HepG2 (cell line): ENCODE results near the gene DTNB. TPM values are rescaled to one million over a fixed set of nuclear protein-coding genes. Genes with fewer than 3 reads are reported as not detected.

Source experiments
- GFI1 ChIP-seq: sonication (generic); formaldehyde crosslinking; IDR thresholded peaks from 2 replicates; pipeline ENCODE4 v1.5.0; 2020; ENCODE audit warnings: missing genetic modification reagents, mild to moderate bottlenecking, borderline replicate concordance
- HDAC2 ChIP-seq: sonication (generic); formaldehyde crosslinking; IDR thresholded peaks from 2 replicates; pipeline ENCODE4 v1.4.0; 2020; ENCODE audit warnings: missing genetic modification reagents
- HOXA3 ChIP-seq: sonication (generic); formaldehyde crosslinking; IDR thresholded peaks from 2 replicates; pipeline ENCODE4 v1.5.0; 2020; ENCODE audit warnings: missing genetic modification reagents
- IRF9 ChIP-seq: sonication (generic); formaldehyde crosslinking; IDR thresholded peaks from 2 replicates; pipeline ENCODE4 v1.8.0; 2022; ENCODE audit warnings: missing genetic modification reagents, mild to moderate bottlenecking, borderline replicate concordance
- JUN ChIP-seq: sonication (generic); formaldehyde crosslinking; IDR thresholded peaks from 2 replicates; pipeline ENCODE4 v1.4.0; 2020; ENCODE audit warnings: mild to moderate bottlenecking, missing genetic modification reagents
- MAX ChIP-seq: IDR thresholded peaks from 2 replicates; pipeline ENCODE4 v1.6.1; 2012; ENCODE audit warnings: inconsistent platforms
- MED1 ChIP-seq: sonication (generic); formaldehyde crosslinking; IDR thresholded peaks from 2 replicates; pipeline ENCODE4 v1.4.0; 2020; ENCODE audit warnings: missing genetic modification reagents
- MTA1 ChIP-seq: sonication (generic); formaldehyde crosslinking; IDR thresholded peaks from 2 replicates; pipeline ENCODE4 v1.4.0; 2020; ENCODE audit warnings: missing genetic modification reagents, mild to moderate bottlenecking, borderline replicate concordance
- RCOR2 ChIP-seq: IDR thresholded peaks from 2 replicates; pipeline ENCODE4 v1.6.1; 2016; ENCODE audit warnings: missing biosample characterization, missing genetic modification reagents
- RXRB ChIP-seq: IDR thresholded peaks from 2 replicates; pipeline ENCODE4 v1.6.1; 2016; ENCODE audit warnings: borderline replicate concordance, missing genetic modification reagents, missing compliant biosample characterization
- SP5 ChIP-seq: IDR thresholded peaks from 2 replicates; pipeline ENCODE4 v1.6.1; 2016; ENCODE audit warnings: low read depth, borderline replicate concordance
- TBL1XR1 ChIP-seq: fragments of 150-350 bp; IDR thresholded peaks from 2 replicates; pipeline ENCODE4 v1.6.1; 2014; ENCODE audit warnings: borderline replicate concordance, low read length; ENCODE audit not compliant: partially characterized antibody
- TERF1 ChIP-seq: sonication (generic); formaldehyde crosslinking; IDR thresholded peaks from 2 replicates; pipeline ENCODE4 v1.8.0; 2022; ENCODE audit warnings: mild to moderate bottlenecking, missing genetic modification reagents, moderate library complexity
- THAP11 ChIP-seq: IDR thresholded peaks from 2 replicates; pipeline ENCODE4 v1.6.1; 2016; ENCODE audit warnings: missing biosample characterization, missing genetic modification reagents
- ZBTB43 ChIP-seq: sonication (generic); formaldehyde crosslinking; conservative IDR thresholded peaks from 2 replicates; pipeline ENCODE4 v1.4.0; 2020; ENCODE audit warnings: missing genetic modification reagents
- ZHX1 ChIP-seq: sonication (generic); formaldehyde crosslinking; IDR thresholded peaks from 2 replicates; pipeline ENCODE4 v1.8.1; 2022; ENCODE audit warnings: low read depth, mild to moderate bottlenecking, missing genetic modification reagents
- ZNF230 ChIP-seq: sonication (generic); formaldehyde crosslinking; IDR thresholded peaks from 2 replicates; pipeline ENCODE4 v1.4.0; 2020; ENCODE audit warnings: mild to moderate bottlenecking, missing genetic modification reagents
- ZNF275 ChIP-seq: sonication (generic); formaldehyde crosslinking; IDR thresholded peaks from 2 replicates; pipeline ENCODE4 v1.8.0; 2022; ENCODE audit warnings: missing genetic modification reagents, mild to moderate bottlenecking, inconsistent platforms, borderline replicate concordance
- ZNF432 ChIP-seq: sonication (generic); formaldehyde crosslinking; IDR thresholded peaks from 2 replicates; pipeline ENCODE4 v1.5.0; 2020; ENCODE audit warnings: missing genetic modification reagents, mild to moderate bottlenecking, borderline replicate concordance
- ZNF580 ChIP-seq: IDR thresholded peaks from 2 replicates; pipeline ENCODE4 v1.6.1; 2016; ENCODE audit warnings: low read depth, borderline replicate concordance
- polyA plus RNA-seq, 8 experiments: library from polyadenylated mRNA; depleted of rRNA in 3 of 8; stranded (reverse) in 7 of 8; unstranded in 1 of 8; fragments of >200 nt; fragmentation: Illumina TruSeq in 4 of 8; extraction: Trizol in 4 of 8; gene quantifications; 2 replicates each; pipeline versions ENCODE4 v1.2.1 to v1.2.3, GENCODE V29; 2011 to 2016; ENCODE audit warnings: low read depth in 4 of 8, missing spikeins in 1 of 8, mixed read lengths in 1 of 8; ENCODE audit not compliant: insufficient read depth in 1 of 8
- total RNA-seq, 5 experiments: library from RNA; depleted of rRNA; stranded (reverse); fragments of >200 nt; fragmentation: Illumina TruSeq; extraction: Trizol; gene quantifications; 2 replicates each; pipeline ENCODE4 v1.2.3, GENCODE V29; 2016; ENCODE audit warnings: low read depth in 1 of 5

The DTNB gene
- total and polyA plus RNA-seq, 2 of the 13 experiments (the other 11 are each of a cell fraction or from before 2014, with no cell fraction given), result 14.4 to 23.9 TPM

GRCh38 chr2:25692737-25693445, 19.5 kb upstream of the DTNB start (continued):
- no peak for TF ChIP-seq TERF1 (CRISPR knock-in tag)
- TF ChIP-seq ZNF230 (CRISPR knock-in tag), result peak; percentile 53; the same call in 1 of the 2 replicates
- peak; percentile 73; the same call in 1 of the 2 replicates for TF ChIP-seq RCOR2
- peak; percentile 22; the same call in 1 of the 2 replicates for TF ChIP-seq THAP11 (CRISPR knock-in tag)
- peak; percentile 38; the same call in 1 of the 2 replicates for TF ChIP-seq HOXA3
- 0 out of 2 replicates have a peak, but pooled peaks have one; percentile 35 for TF ChIP-seq IRF9 (CRISPR knock-in tag)
- peak; percentile 72; the same call in 1 of the 2 replicates for TF ChIP-seq HDAC2
- peak; percentile 65 for TF ChIP-seq SP5 (CRISPR knock-in tag)
- peak; percentile 50; the same call in 1 of the 2 replicates for TF ChIP-seq ZNF275
- TF ChIP-seq JUN (CRISPR knock-in tag), result peak; percentile 95
- peak; percentile 52 for TF ChIP-seq MAX
- TF ChIP-seq ZBTB43 (CRISPR knock-in tag), result peak; percentile 94
- peak; percentile 73; the same call in 1 of the 2 replicates for TF ChIP-seq RXRB
- peak; percentile 86 for TF ChIP-seq TBL1XR1
- TF ChIP-seq ZNF580 (CRISPR knock-in tag), result 0 out of 2 replicates have a peak, but pooled peaks have one; percentile 21
- TF ChIP-seq GFI1 (CRISPR knock-in tag), result 0 out of 2 replicates have a peak, but pooled peaks have one; percentile 37
- TF ChIP-seq ZNF432 (CRISPR knock-in tag), result 0 out of 2 replicates have a peak, but pooled peaks have one; percentile 33
- TF ChIP-seq ZHX1 (CRISPR knock-in tag), result no peak
- TF ChIP-seq MTA1, result no peak
- TF ChIP-seq MED1, result peak; percentile 38; the same call in 1 of the 2 replicates
